K562 (cell line): Measurements from ENCODE around the gene DLST. TPM values are rescaled to one million over a fixed set of nuclear protein-coding genes. Genes with fewer than 3 reads are reported as not detected.

Source experiments
- ATAC-seq: fragments of 200-7000 bp; cut with Tn5 transposase; 3 replicates; pipeline ENCODE4 v1.9.1; 2020; ENCODE audit warnings: moderate library complexity
- BruUV-seq: library from RNA; stranded (reverse); fragments of 400-500 nt; replicated peaks from 2 replicates; lab custom pipeline; 2021; lab: Mats Ljungman, UMichigan
- CTCF ChIA-PET: fragments of 300-600 bp; formaldehyde crosslinking; extraction: SDS; loops from one replicate; lab custom pipeline; 2021; ENCODE audit warnings: low intra/inter-chr PET ratio; lab: Yijun Ruan, JAX
- POLR2A ChIA-PET: fragments of 300-600, 350-650 bp; sonication (Branson Sonifier 250); formaldehyde crosslinking; extraction: SDS; loops from one replicate; lab custom pipeline; 2021; ENCODE audit warnings: antibody characterized with exemption, inconsistent platforms; lab: Yijun Ruan, JAX
- DNase-seq, 4 experiments: peaks; one replicate each; pipeline versions ENCODE4 v3.0.0 to v3.0.0-alpha.2; 2011 to 2018; ENCODE audit warnings: low spot score in 3 of 4, mixed read lengths in 3 of 4; ENCODE audit errors: extremely low read depth in 1 of 4
- FAIRE-seq: peaks from 2 replicates; lab custom pipeline; 2011; peaks lifted over from hg19 to GRCh38; lab: Jason Lieb, UNC
- H2AFZ ChIP-seq: 2 replicates; pipeline ENCODE4 v1.6.0; 2011; ENCODE audit warnings: low read depth, low read length, control low read depth, inconsistent platforms
- H3K27ac ChIP-seq: fragments of 200-600 bp; 3 replicates; pipeline ENCODE4 v1.8.0; 2011; ENCODE audit warnings: low read depth, mild to moderate bottlenecking, control low read depth, inconsistent platforms, low read length, moderate library complexity, mixed read lengths; ENCODE audit errors: extremely low read depth
- H3K27me3 ChIP-seq, 2 experiments: fragments of 300-600 bp in 1 of 2; 2 replicates in 1 of 2; 3 replicates in 1 of 2; pipeline versions ENCODE4 v1.6.0 to v1.8.0; 2011; ENCODE audit warnings: inconsistent platforms in 2 of 2, low read length in 2 of 2, mild to moderate bottlenecking in 1 of 2, mixed read lengths in 1 of 2, moderate library complexity in 1 of 2; ENCODE audit not compliant: control insufficient read depth in 2 of 2, insufficient read depth in 2 of 2
- H3K36me3 ChIP-seq: fragments of 300-600 bp; 3 replicates; pipeline ENCODE4 v1.8.0; 2011; ENCODE audit warnings: mild to moderate bottlenecking, low read length, inconsistent platforms; ENCODE audit not compliant: control insufficient read depth, insufficient read depth
- H3K4me1 ChIP-seq, 2 experiments: fragments of 200-600 bp in 1 of 2; replicated peaks in 1 of 2; 2 replicates in 1 of 2; 3 replicates in 1 of 2; pipeline versions ENCODE4 v1.5.1 to v1.8.0; 2011; ENCODE audit warnings: inconsistent platforms in 2 of 2, low read length in 2 of 2, mild to moderate bottlenecking in 1 of 2, mixed read lengths in 1 of 2, moderate library complexity in 1 of 2; ENCODE audit not compliant: control insufficient read depth in 2 of 2, insufficient read depth in 2 of 2
- H3K4me2 ChIP-seq: 2 replicates; pipeline ENCODE4 v1.6.1; 2011; ENCODE audit warnings: low read length, control low read depth, inconsistent platforms, mixed read lengths; ENCODE audit not compliant: insufficient read depth
- H3K4me3 ChIP-seq: fragments of 200-600 bp; sonication (generic), shearing (Covaris generic); 2 replicates; pipeline ENCODE4 v1.5.1; 2016; ENCODE audit warnings: control low read depth, inconsistent platforms
- H3K79me2 ChIP-seq: fragments of 200-600 bp; 3 replicates; pipeline ENCODE4 v1.8.0; 2011; ENCODE audit warnings: low read length, inconsistent platforms; ENCODE audit not compliant: control insufficient read depth, insufficient read depth
- H3K9ac ChIP-seq, 2 experiments: 2 replicates each; pipeline versions ENCODE4 v1.6.0 to v1.6.1; 2011; ENCODE audit warnings: low read depth in 2 of 2, low read length in 2 of 2, control low read depth in 1 of 2, inconsistent platforms in 1 of 2, mild to moderate bottlenecking in 1 of 2, mixed read lengths in 1 of 2; ENCODE audit not compliant: insufficient read depth in 1 of 2
- H3K9me1 ChIP-seq: one replicate; pipeline ENCODE4 v1.6.0; 2011; ENCODE audit warnings: inconsistent platforms, mild to moderate bottlenecking, low read length, moderate library complexity; ENCODE audit not compliant: control insufficient read depth, insufficient read depth
- H3K9me3 ChIP-seq: replicated peaks from 2 replicates; pipeline ENCODE4 v1.5.1; 2011; ENCODE audit warnings: low read depth, low read length, inconsistent platforms; ENCODE audit not compliant: control insufficient read depth, insufficient read depth
- H4K20me1 ChIP-seq: replicated peaks from 2 replicates; pipeline ENCODE4 v1.6.1; 2011; ENCODE audit warnings: low read length, inconsistent platforms, mixed read lengths; ENCODE audit not compliant: control insufficient read depth, insufficient read depth
- BHLHE40 ChIP-seq: IDR thresholded peaks from 2 replicates; pipeline ENCODE4 v1.6.1; 2011; ENCODE audit warnings: low read length, improper control_type of control experiment
- CHD1 ChIP-seq: fragments of 200-600 bp; sonication (generic); IDR thresholded peaks from one replicate; pipeline ENCODE4 v1.6.1; 2012; ENCODE audit warnings: mild to moderate bottlenecking, moderate library complexity, low read length, inconsistent platforms
- ELK3 ChIP-seq: fragments of 450-650 bp; formaldehyde crosslinking; IDR thresholded peaks from 2 replicates; pipeline ENCODE4 v1.4.0; 2020; ENCODE audit warnings: mild to moderate bottlenecking
- FOXA3 ChIP-seq, 2 experiments: fragments of 450-650 bp in 1 of 2; sonication (generic) in 1 of 2; formaldehyde crosslinking; IDR thresholded peaks in 1 of 2; conservative IDR thresholded peaks in 1 of 2; 2 replicates each; pipeline versions ENCODE4 v1.4.0 to v1.8.0; 2020 to 2022; ENCODE audit warnings: mild to moderate bottlenecking in 2 of 2, missing genetic modification reagents in 1 of 2
- GATA2 ChIP-seq: sonication (generic); formaldehyde crosslinking; IDR thresholded peaks from 2 replicates; pipeline ENCODE4 v1.4.0; 2020; ENCODE audit warnings: mild to moderate bottlenecking, missing genetic modification reagents
- ID3 ChIP-seq, 2 experiments: fragments of 250-450 bp in 1 of 2; fragments of 450-650 bp in 1 of 2; sonication (Bioruptor Pico) in 1 of 2; IDR thresholded peaks; 2 replicates each; pipeline versions ENCODE4 v1.6.1 to v1.8.0; 2016 to 2021; ENCODE audit warnings: mild to moderate bottlenecking in 2 of 2, moderate library complexity in 2 of 2, missing compliant biosample characterization in 1 of 2, missing genetic modification characterization in 1 of 2
- MIER1 ChIP-seq: fragments of 450-650 bp; IDR thresholded peaks from 2 replicates; pipeline ENCODE4 v1.6.1; 2016; ENCODE audit warnings: antibody characterized with exemption, mild to moderate bottlenecking, low read depth
- NR2C2 ChIP-seq, 2 experiments: fragments of 200-800 bp in 1 of 2; sonication (Bioruptor generic) in 1 of 2; sonication (generic) in 1 of 2; formaldehyde crosslinking in 1 of 2; IDR thresholded peaks; 2 replicates each; pipeline versions ENCODE4 v1.6.1 to v1.8.0; 2016 to 2022; ENCODE audit warnings: mild to moderate bottlenecking in 1 of 2, missing compliant biosample characterization in 1 of 2, missing genetic modification characterization in 1 of 2, missing genetic modification reagents in 1 of 2
- SAFB ChIP-seq: fragments of 200-400 bp; formaldehyde crosslinking; IDR thresholded peaks from 2 replicates; pipeline ENCODE4 v1.6.1; 2017; ENCODE audit warnings: low read depth, low read length, borderline replicate concordance
- XRCC3 ChIP-seq: fragments of 450-650 bp; IDR thresholded peaks from 2 replicates; pipeline ENCODE4 v1.6.1; 2017; ENCODE audit warnings: mild to moderate bottlenecking, moderate library complexity
- ZBTB8A ChIP-seq: fragments of 450-650 bp; IDR thresholded peaks from 2 replicates; pipeline ENCODE4 v1.6.1; 2018; ENCODE audit warnings: mild to moderate bottlenecking, moderate library complexity; ENCODE audit not compliant: partially characterized antibody
- ZKSCAN3 ChIP-seq: fragments of 250-450 bp; sonication (Bioruptor Pico); IDR thresholded peaks from 2 replicates; pipeline ENCODE4 v1.4.0; 2020
- ZNF695 ChIP-seq: fragments of 450-650 bp; formaldehyde crosslinking; IDR thresholded peaks from 2 replicates; pipeline ENCODE4 v1.4.0; 2020; ENCODE audit warnings: mild to moderate bottlenecking, moderate library complexity
- ZNF766 ChIP-seq: fragments of 200-800 bp; sonication (Bioruptor generic); conservative IDR thresholded peaks from 2 replicates; pipeline ENCODE4 v1.6.1; 2016; ENCODE audit warnings: missing genetic modification characterization, missing compliant biosample characterization
- WGBS: fragments of 100-300 bp; shearing (Covaris generic); methylation state at CpG from one replicate; pipeline ENCODE4 v1.1.6; 2016; ENCODE audit warnings: low coverage, mixed read lengths; ENCODE audit not compliant: insufficient coverage; ENCODE audit errors: missing lambda C conversion rate; 5-methylcytosine and 5-hydroxymethylcytosine counted together
- in situ Hi-C: fragments of 300-500 bp; cut with MboI; formaldehyde crosslinking; loops from 4 replicates; pipeline ENCODE4 v1.15.0; 2018; ENCODE audit warnings: inconsistent platforms, mixed read lengths
- intact Hi-C: fragments of 100-400 bp; cut with micrococcal nuclease; formaldehyde crosslinking; loops from 2 replicates; pipeline ENCODE4 v1.14.2; 2022
- polyA plus RNA-seq, 8 experiments: library from polyadenylated mRNA; depleted of rRNA in 4 of 8; stranded (reverse) in 5 of 8; unstranded in 3 of 8; fragments of >200 nt; fragmentation: Nextera tagmentation in 2 of 8; fragmentation: Illumina TruSeq in 1 of 8; extraction: Ambion mirVana in 2 of 8; extraction: Trizol in 1 of 8; gene quantifications; 2 replicates each; pipeline versions ENCODE4 v1.2.1 to v1.2.3, GENCODE V29; 2011 to 2014; ENCODE audit warnings: inconsistent platforms in 1 of 8, missing spikeins in 1 of 8
- total RNA-seq, 7 experiments: library from RNA; depleted of rRNA in 6 of 7; stranded (reverse); fragments of >200 nt in 6 of 7; fragmentation: Illumina TruSeq in 2 of 7; extraction: Trizol in 2 of 7; gene quantifications; 2 replicates each; pipeline versions ENCODE4 v1.2.1 to v1.2.3, GENCODE V29; 2011 to 2021; ENCODE audit warnings: low replicate concordance in 1 of 7
- TF ChIP-seq, protein P1 (sequence below): fragments of 250-450 bp; sonication (Bioruptor Pico); IDR thresholded peaks from 2 replicates; pipeline ENCODE4 v1.8.0; 2021; ENCODE audit warnings: borderline replicate concordance, mild to moderate bottlenecking, moderate library complexity; ENCODE audit not compliant: poor library complexity, severe bottlenecking
- TF ChIP-seq, protein P2 (sequence below), 2 experiments: fragments of 150-350 bp in 1 of 2; IDR thresholded peaks; 2 replicates each; pipeline ENCODE4 v1.6.1; 2012 to 2016; ENCODE audit warnings: low read depth in 2 of 2, low read length in 2 of 2, mild to moderate bottlenecking in 1 of 2, moderate library complexity in 1 of 2

DLST gene
- total and polyA plus RNA-seq, 9 of the 15 experiments (the other 6 are each of a cell fraction or from before 2014, with no cell fraction given): 3.0 to 73.7 (median 45.4) TPM

GRCh38 chr14:74855021-74855420 is 26.7 kb upstream of the DLST start:
- FAIRE-seq (no peak), ATAC-seq (no peak), DNase-seq (no peak)
- Histone ChIP-seq H3K27ac (no peak overlapping the region), H3K36me3 (no peaks in the 10 kb centered on the region), H3K4me2 (no peak overlapping the region), H2AFZ (no peak overlapping the region), H3K9me1 (no peaks in the 10 kb centered on the region), H3K79me2 (no peaks in the 10 kb centered on the region), H3K4me3 (no peak overlapping the region), H3K9me3 (no peaks in the 10 kb centered on the region), H3K4me1 (peaks cover 6 to 13% of the 10 kb centered on the region in 2 experiments; a peak in 4 of 5 replicates), H3K9ac (no peak overlapping the region), H4K20me1 (no peaks in the 10 kb centered on the region; the same call in 1 of the 2 replicates), H3K27me3 (no peaks in the 10 kb centered on the region)
- ChIA-PET POLR2A (interaction anchor here (2.9 kb wide), 1 partner anchor 9 kb away, joined by 11 read pairs; no protein-coding TSS in a partner anchor), CTCF (no interaction called here)
- no TSS peak for BruUV-seq
- WGBS: 9% methylated on average over 6 of the region's 7 CpGs
- intact Hi-C loops: no loop called here
- no peak for TF ChIP-seq NR2C2 (CRISPR knock-in tag; IDR thresholded peaks at IDR 0.05)
- TF ChIP-seq NR2C2 (tag; IDR thresholded peaks at IDR 0.05): no peak
- TF ChIP-seq, protein P1, sequence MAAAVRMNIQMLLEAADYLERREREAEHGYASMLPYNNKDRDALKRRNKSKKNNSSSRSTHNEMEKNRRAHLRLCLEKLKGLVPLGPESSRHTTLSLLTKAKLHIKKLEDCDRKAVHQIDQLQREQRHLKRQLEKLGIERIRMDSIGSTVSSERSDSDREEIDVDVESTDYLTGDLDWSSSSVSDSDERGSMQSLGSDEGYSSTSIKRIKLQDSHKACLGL (CRISPR knock-in tag): no peak
- TF ChIP-seq ZKSCAN3 (CRISPR knock-in tag): no peak
- no peak for TF ChIP-seq ZNF695 (CRISPR knock-in tag)
- TF ChIP-seq MIER1: no peak
- TF ChIP-seq BHLHE40: no peak
- no peak for TF ChIP-seq ZNF766 (CRISPR knock-in tag)
- no peak for TF ChIP-seq XRCC3
- TF ChIP-seq, protein P2, sequence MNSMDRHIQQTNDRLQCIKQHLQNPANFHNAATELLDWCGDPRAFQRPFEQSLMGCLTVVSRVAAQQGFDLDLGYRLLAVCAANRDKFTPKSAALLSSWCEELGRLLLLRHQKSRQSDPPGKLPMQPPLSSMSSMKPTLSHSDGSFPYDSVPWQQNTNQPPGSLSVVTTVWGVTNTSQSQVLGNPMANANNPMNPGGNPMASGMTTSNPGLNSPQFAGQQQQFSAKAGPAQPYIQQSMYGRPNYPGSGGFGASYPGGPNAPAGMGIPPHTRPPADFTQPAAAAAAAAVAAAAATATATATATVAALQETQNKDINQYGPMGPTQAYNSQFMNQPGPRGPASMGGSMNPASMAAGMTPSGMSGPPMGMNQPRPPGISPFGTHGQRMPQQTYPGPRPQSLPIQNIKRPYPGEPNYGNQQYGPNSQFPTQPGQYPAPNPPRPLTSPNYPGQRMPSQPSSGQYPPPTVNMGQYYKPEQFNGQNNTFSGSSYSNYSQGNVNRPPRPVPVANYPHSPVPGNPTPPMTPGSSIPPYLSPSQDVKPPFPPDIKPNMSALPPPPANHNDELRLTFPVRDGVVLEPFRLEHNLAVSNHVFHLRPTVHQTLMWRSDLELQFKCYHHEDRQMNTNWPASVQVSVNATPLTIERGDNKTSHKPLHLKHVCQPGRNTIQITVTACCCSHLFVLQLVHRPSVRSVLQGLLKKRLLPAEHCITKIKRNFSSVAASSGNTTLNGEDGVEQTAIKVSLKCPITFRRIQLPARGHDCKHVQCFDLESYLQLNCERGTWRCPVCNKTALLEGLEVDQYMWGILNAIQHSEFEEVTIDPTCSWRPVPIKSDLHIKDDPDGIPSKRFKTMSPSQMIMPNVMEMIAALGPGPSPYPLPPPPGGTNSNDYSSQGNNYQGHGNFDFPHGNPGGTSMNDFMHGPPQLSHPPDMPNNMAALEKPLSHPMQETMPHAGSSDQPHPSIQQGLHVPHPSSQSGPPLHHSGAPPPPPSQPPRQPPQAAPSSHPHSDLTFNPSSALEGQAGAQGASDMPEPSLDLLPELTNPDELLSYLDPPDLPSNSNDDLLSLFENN (IDR thresholded peaks at IDR 0.05; ENCODE audit: low read depth in 2 of 2, low read length in 2 of 2): no peak
- no peak for TF ChIP-seq SAFB
- TF ChIP-seq FOXA3 (CRISPR knock-in tag; conservative IDR thresholded peaks at IDR 0.05 in 1 of 2, IDR thresholded peaks at IDR 0.05 in 1 of 2): no peak
- TF ChIP-seq CHD1: no peak
- no peak for TF ChIP-seq ZBTB8A
- no peak for TF ChIP-seq ELK3 (CRISPR knock-in tag)
- TF ChIP-seq GATA2 (CRISPR knock-in tag): no peak
- TF ChIP-seq ID3 (CRISPR knock-in tag; IDR thresholded peaks at IDR 0.05): no peak
- no peak for TF ChIP-seq ID3 (tag; IDR thresholded peaks at IDR 0.05)
- TF ChIP-seq, all 486 proteins: peak for 0
- in situ Hi-C loops: no loop called here
